LNCaP clone FGC (cell line): ENCODE data around the gene ITPKB.

ENCODE experiments used
- DNase-seq: peaks from one replicate; pipeline ENCODE4 v3.0.0-alpha.2; 2011; ENCODE audit warnings: low read depth
- H3K4me3 ChIP-seq: 2 replicates; pipeline ENCODE4 v1.5.1; 2011; ENCODE audit warnings: mild to moderate bottlenecking, low read depth, low read length, control low read depth
- TF ChIP-seq, protein P1 (sequence below): IDR thresholded peaks from 2 replicates; pipeline ENCODE4 v1.5.1; 2012; ENCODE audit warnings: mild to moderate bottlenecking; ENCODE audit not compliant: control insufficient read depth, insufficient read depth; ENCODE audit errors: extremely low read depth

ITPKB gene

DNA sequence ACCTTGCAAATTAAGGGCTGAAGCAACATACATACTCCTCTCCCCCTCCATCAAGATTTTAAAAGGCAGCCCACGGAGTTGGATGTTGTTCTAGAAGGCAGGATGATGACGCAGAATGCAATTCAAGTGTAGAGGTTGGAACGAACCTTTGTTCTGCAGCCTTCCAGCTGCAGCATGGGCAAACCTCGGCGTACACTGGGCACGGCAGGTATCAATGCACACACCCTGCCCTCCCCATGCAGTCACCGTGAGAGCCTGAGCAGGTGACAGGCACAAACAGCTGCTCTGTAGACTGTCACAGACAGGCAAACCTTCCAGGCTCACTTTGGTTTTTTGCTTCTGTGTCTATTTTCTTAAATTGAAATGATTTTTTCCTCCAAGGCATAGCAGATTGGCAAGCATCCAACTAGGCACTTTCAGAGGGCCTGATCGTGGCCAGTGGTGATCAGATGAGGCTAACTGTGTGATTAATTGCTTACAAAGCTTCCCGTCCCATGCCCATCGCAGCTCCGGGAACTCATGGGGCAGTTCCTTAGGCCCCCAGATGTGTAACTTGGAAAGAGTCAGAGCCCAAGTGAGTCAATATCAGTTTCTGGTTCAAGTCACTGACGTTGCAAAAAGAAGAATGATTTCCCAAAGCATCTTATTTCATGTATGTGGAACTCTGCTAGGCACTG, 82.3 kb downstream of the ITPKB start:
- no peak overlapping the region for H3K4me3 ChIP-seq
- TF ChIP-seq, protein P1, sequence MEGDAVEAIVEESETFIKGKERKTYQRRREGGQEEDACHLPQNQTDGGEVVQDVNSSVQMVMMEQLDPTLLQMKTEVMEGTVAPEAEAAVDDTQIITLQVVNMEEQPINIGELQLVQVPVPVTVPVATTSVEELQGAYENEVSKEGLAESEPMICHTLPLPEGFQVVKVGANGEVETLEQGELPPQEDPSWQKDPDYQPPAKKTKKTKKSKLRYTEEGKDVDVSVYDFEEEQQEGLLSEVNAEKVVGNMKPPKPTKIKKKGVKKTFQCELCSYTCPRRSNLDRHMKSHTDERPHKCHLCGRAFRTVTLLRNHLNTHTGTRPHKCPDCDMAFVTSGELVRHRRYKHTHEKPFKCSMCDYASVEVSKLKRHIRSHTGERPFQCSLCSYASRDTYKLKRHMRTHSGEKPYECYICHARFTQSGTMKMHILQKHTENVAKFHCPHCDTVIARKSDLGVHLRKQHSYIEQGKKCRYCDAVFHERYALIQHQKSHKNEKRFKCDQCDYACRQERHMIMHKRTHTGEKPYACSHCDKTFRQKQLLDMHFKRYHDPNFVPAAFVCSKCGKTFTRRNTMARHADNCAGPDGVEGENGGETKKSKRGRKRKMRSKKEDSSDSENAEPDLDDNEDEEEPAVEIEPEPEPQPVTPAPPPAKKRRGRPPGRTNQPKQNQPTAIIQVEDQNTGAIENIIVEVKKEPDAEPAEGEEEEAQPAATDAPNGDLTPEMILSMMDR, result no peak
- no peak for DNase-seq

DNA sequence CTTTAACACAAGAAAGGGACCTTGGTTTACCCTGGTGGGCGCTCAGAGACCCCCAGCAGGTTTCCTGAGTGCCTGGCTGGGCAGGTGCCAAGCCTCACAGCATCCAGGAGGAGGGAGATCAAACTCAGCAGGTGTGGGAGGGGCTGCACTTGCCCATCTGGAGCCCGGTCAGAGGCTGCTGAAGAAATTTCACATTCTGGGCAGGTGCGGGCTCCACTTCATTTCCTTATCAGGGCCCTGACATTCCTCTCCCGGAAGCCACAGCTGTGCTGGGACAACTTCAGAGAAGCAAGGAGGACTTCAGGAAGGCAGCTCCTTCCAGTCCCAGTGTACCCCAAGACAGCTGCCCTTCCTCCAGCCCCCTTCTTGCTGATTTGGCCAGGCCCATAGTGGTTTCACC, 82.9 kb downstream of the ITPKB start:
- no peak overlapping the region for H3K4me3 ChIP-seq
- DNase-seq, result no peak
- TF ChIP-seq, protein P1, result no peak

DNA sequence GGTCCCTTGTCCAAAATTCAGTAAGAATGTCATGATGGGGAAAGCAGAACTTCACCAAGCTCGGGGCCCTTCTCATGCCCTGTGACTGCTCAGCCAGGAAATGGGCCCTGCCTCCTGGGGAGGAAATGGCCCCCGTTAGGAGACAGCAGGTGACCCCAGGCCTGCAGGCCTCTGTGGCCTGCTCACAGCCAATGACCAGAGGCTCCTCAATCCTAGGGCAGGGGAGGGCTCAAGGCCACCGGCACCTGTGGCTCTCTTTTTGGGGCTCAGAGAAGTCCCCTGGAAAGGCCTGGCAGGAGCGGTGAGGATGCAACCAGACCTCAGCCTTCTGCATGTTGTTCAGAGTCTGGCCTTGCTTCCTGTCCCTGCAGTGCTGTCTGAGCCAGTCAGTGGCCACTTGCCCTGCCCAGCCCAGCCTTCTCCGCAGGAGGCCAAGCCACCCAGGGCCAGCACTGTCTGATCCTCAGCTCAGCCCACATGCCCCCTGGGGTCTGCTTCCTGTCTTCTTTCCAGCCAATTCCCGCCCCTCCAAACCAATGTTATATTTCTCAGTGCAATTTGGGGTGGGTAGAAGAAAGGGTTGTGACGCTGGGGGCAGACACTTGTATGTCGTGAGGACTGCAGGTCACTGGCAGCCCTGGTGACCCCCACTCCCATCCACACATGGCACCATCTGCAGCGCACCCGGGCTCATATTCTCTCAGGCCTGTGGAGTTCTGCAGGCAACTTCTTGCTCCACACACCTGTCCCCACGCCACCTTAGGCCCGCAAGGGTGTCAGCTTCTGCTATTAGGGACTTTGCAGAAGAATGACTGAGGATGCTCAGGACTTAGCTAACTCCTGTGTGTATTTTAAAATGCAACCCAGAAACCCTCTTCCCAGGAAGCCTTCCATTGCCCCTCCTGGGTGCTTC, 83.6 kb downstream of the ITPKB start:
- TF ChIP-seq, protein P1, result no peak
- H3K4me3 ChIP-seq, result no peak overlapping the region
- DNase-seq, result no peak

DNA sequence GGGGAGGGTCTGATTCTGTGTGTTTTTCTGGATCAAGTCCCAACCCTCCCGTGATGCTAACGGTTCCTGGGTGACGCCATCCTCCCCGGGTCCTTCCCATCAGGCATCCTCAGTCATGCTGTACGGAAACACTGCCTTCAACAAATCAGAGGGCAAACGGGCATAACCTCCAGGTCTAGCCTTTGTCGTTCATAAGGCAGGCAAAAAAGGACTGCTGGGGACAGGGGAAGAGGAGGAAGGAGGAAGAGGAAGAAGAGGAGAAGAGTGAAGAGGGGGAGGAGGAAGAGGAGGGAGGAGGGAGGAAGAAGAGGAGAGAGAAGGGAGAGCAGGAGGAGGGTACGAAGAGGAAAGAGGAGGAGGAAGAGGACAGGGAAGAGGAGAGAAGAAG, 84.4 kb downstream of the ITPKB start:
- no peak for DNase-seq
- TF ChIP-seq, protein P1, result no peak
- no peak overlapping the region for H3K4me3 ChIP-seq

DNA sequence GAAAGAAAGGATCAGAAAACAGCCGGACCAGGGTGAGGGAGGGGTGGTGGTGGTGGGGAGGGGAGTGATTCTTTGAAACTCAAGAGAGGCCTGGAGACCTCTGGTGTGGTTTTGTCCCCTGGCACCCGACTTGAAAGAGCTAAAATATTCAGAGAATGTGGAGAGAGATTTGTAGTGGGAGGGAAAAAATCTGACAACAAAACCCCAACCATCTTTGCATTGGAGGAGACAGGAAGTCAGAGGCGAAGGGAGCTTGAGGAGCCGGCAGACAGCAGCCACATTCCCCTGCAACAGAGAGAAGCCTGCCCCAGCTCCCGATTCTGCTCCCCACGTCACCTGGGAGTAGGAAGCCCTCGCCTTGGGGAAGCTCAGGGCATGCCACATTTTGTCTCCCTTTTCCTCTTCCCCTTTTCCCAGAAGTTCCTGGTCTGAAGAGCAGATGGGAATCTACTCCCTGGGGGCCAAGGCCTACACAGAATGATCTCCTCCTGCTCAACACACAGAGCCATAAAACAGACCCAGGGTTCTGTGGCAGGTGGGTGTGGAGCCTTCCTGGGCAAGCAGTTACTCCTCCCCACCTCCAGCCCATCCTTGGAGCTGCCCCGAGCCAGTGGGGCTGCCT, 84.9 kb downstream of the ITPKB start:
- TF ChIP-seq, protein P1, result no peak
- DNase-seq, result no peak
- no peak overlapping the region for H3K4me3 ChIP-seq

DNA sequence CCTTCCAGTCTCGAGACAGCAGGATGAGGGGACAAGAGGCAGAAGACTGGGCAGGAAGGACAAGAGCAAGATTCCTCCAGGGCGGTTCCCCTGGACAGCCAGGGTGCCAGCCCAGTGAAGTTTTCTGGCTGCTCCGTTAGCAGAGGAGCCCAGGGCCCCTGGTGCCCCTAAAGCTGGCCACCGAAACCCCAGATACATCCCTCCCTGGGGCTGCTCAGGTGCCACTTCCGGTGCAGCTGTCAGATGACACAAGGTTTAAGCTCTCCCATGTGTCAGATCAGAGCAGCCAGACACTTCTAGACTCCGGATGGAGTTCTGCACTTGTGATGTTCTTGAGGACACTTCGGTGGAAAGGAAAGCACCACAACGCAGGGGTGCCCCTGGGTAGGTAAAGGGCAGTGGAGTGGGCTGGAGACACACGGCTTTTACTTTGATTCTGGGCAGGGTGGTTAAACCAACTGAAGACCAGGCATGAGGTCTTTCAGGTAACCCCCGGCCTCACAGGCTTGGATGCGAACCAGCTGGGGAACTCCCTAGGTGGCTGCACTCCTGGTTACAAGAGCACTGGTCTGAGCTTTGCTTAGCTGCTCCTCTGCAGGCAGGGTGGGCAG, 85.7 kb downstream of the ITPKB start:
- no peak for DNase-seq
- no peak overlapping the region for H3K4me3 ChIP-seq
- TF ChIP-seq, protein P1, result no peak
